ENCODE results near the gene HELQ. TPM values are rescaled to one million over a fixed set of nuclear protein-coding genes. Genes with fewer than 3 reads are reported as not detected.

HELQ gene
- total RNA-seq, 1 experiment from 2014 or later, result 14.6 TPM

DNA sequence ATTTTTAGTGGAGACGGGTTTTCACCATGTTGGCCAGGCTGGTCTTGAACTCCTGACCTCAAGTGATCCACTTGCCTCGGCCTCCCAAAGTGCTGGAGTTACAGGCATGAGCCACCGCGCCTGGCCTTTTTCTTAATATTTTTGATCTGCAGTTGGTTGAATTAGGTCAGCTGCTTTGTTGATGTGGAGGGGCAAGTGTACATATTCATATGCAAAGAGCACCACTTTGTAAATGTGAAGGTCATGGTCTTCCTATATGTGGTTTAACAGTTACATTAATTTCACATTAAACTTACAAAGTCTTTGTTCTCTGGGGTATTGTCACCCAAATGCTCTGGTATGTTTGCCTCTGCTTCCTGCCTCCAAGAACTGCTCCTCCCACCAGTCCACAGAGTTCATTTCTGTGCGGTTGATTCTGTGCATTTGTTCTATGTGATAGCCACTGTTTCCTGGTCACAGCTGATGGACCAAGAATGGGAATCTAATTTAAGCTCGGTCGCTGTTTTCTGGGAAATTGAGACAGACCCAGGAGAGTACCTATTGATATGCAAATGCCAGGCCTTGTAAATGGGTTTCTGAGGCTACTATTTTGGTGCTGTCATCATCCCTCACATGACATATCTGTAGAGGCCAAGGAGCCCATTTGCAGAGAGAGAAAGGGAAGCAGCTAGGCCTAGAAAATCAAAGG, 94.1 kb downstream of the HELQ start:
- no peak for DNase-seq (ENCODE audit: low read depth, low spot score)
- ChIA-PET RAD21 (ENCODE audit: low non-redundant PET in 1 of 2, low total read pairs in 2 of 2, uncharacterized antibody in 2 of 2, unreplicated experiment in 2 of 2) (no interaction called here), CTCF (interaction anchor here (1.3 kb wide), 2 partner anchors 77 to 79 kb away, joined by 3 to 4 read pairs; partner anchors contain the start of gene COQ2), POLR2A (no interaction called here)
- no peak overlapping the region for H3K9ac ChIP-seq (ENCODE audit: low read length)
- BruUV-seq (replicated peaks), result no TSS peak
- H3K36me3 ChIP-seq (ENCODE audit: control insufficient read depth in 1 of 2, insufficient read depth in 2 of 2, low read length in 2 of 2), result no peaks in the 10 kb centered on the region
- no peak for ATAC-seq
- H3K27me3 ChIP-seq (ENCODE audit: insufficient read depth, low read length), result no peaks in the 10 kb centered on the region
- no peaks in the 10 kb centered on the region for H3K79me2 ChIP-seq (ENCODE audit: insufficient read depth, low read length)
- peaks cover 14 to 19% of the 10 kb centered on the region in 2 experiments for H3K4me1 ChIP-seq (ENCODE audit: control insufficient read depth in 1 of 2, insufficient read depth in 2 of 2, low read length in 2 of 2)
- intact Hi-C loops (cut with micrococcal nuclease), result loop anchor here (1.0 kb wide), 1 partner anchor 279 kb away; no protein-coding TSS in a partner anchor
- no peak overlapping the region for H3K4me2 ChIP-seq (ENCODE audit: low read length)
- peak overlapping the region; percentile 42 for H2AFZ ChIP-seq (ENCODE audit: low read depth, low read length, poor library complexity, severe bottlenecking)
- no peak overlapping the region for H3K4me3 ChIP-seq (replicated peaks in 1 of 2; ENCODE audit: low read depth in 1 of 2, low read length in 2 of 2)
- H4K20me1 ChIP-seq (ENCODE audit: insufficient read depth), result no peaks in the 10 kb centered on the region
- TF ChIP-seq CEBPB (IDR thresholded peaks at IDR 0.05; ENCODE audit: low read depth) (no peak), SRF (IDR thresholded peaks at IDR 0.05; ENCODE audit: low read depth) (no peak), ZFX (IDR thresholded peaks at IDR 0.05) (no peak), SIN3A (IDR thresholded peaks at IDR 0.05; ENCODE audit: low read depth) (no peak), EZH2phosphoT487 (IDR thresholded peaks at IDR 0.05; ENCODE audit: borderline replicate concordance) (no peak), TCF7L2 (IDR thresholded peaks at IDR 0.05; ENCODE audit: borderline replicate concordance, extremely low read depth, insufficient read depth, insufficient read length) (no peak), EZH2 (IDR thresholded peaks at IDR 0.05) (no peak), YY1 (IDR thresholded peaks at IDR 0.05; ENCODE audit: extremely low read depth, insufficient replicate concordance, low read depth, low read length) (no peak), POLR2A (IDR thresholded peaks at IDR 0.05; ENCODE audit: borderline replicate concordance, extremely low read depth, insufficient read depth, insufficient read length) (no peak), ELF1 (IDR thresholded peaks at IDR 0.05; ENCODE audit: borderline replicate concordance, low read depth) (no peak), CBX3 (IDR thresholded peaks at IDR 0.05; ENCODE audit: low read depth) (no peak), RAD21 (IDR thresholded peaks at IDR 0.05; ENCODE audit: low read depth) (no peak), JUND (IDR thresholded peaks at IDR 0.05) (no peak)
- TF ChIP-seq, protein P1, sequence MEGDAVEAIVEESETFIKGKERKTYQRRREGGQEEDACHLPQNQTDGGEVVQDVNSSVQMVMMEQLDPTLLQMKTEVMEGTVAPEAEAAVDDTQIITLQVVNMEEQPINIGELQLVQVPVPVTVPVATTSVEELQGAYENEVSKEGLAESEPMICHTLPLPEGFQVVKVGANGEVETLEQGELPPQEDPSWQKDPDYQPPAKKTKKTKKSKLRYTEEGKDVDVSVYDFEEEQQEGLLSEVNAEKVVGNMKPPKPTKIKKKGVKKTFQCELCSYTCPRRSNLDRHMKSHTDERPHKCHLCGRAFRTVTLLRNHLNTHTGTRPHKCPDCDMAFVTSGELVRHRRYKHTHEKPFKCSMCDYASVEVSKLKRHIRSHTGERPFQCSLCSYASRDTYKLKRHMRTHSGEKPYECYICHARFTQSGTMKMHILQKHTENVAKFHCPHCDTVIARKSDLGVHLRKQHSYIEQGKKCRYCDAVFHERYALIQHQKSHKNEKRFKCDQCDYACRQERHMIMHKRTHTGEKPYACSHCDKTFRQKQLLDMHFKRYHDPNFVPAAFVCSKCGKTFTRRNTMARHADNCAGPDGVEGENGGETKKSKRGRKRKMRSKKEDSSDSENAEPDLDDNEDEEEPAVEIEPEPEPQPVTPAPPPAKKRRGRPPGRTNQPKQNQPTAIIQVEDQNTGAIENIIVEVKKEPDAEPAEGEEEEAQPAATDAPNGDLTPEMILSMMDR (IDR thresholded peaks at IDR 0.05 in 2 of 3, conservative IDR thresholded peaks at IDR 0.05 in 1 of 3; ENCODE audit: borderline replicate concordance in 1 of 3, insufficient read depth in 1 of 3, low read depth in 2 of 3, low read length in 2 of 3), result no peak
- TF ChIP-seq, protein P2, sequence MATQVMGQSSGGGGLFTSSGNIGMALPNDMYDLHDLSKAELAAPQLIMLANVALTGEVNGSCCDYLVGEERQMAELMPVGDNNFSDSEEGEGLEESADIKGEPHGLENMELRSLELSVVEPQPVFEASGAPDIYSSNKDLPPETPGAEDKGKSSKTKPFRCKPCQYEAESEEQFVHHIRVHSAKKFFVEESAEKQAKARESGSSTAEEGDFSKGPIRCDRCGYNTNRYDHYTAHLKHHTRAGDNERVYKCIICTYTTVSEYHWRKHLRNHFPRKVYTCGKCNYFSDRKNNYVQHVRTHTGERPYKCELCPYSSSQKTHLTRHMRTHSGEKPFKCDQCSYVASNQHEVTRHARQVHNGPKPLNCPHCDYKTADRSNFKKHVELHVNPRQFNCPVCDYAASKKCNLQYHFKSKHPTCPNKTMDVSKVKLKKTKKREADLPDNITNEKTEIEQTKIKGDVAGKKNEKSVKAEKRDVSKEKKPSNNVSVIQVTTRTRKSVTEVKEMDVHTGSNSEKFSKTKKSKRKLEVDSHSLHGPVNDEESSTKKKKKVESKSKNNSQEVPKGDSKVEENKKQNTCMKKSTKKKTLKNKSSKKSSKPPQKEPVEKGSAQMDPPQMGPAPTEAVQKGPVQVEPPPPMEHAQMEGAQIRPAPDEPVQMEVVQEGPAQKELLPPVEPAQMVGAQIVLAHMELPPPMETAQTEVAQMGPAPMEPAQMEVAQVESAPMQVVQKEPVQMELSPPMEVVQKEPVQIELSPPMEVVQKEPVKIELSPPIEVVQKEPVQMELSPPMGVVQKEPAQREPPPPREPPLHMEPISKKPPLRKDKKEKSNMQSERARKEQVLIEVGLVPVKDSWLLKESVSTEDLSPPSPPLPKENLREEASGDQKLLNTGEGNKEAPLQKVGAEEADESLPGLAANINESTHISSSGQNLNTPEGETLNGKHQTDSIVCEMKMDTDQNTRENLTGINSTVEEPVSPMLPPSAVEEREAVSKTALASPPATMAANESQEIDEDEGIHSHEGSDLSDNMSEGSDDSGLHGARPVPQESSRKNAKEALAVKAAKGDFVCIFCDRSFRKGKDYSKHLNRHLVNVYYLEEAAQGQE (IDR thresholded peaks at IDR 0.05; ENCODE audit: low read depth), result no peak
- H3K9me2 ChIP-seq (ENCODE audit: insufficient read depth), result no peaks in the 10 kb centered on the region
- no peaks in the 10 kb centered on the region for H3K9me3 ChIP-seq (ENCODE audit: control insufficient read depth in 1 of 2, insufficient read depth in 1 of 2, low read depth in 1 of 2, low read length in 2 of 2)
- H3K27ac ChIP-seq (ENCODE audit: low read depth, low read length), result no peak overlapping the region

Measured in HCT116 (cell line).